Stimulated activated CD8-positive, alpha-beta memory T cell treated with anti-CD3 and anti-CD28 coated beads, Interleukin-7, amount 100 ng/mL, for 1 hour (primary cell): ENCODE measurements around the gene FCAMR.
"Not testable (repeated sequence)": the region's sequence is repeated elsewhere in the genome, so short reads cannot be mapped to it uniquely, and the experiment has no call there.

Experiments
- DNase-seq, 2 donors: peaks; one replicate each; pipeline ENCODE4 v3.0.0-alpha.2; 2020; ENCODE audit warnings: low read depth in 2 of 2

The FCAMR gene

DNA sequence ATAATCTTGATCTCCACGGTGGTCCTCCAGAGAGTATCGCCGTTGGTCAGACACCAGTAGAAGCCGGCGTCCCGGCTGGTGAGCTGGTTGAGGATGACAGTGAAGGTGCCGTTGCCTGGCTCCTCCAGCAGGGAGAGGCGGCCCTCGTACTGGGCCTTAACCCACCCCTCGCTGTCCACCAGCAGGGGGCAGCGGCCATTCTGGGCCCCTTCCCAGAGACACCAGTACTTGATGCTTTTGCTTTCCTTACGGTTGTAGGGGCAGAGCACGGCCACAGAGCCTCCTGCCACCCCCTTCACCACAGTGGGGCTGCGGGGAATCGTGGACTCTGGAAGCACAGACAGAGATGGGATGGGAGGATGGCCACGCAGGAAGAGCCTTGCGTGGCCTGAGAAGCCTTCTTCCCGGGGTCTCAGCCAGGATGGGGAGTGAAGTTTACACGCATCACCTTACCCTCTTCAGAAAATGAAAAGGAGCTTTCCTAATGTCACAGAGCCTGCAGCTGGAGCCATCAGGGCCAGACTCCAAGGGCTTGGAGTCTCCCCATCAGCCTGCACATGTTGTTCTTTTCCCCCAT is 34.7 kb downstream of the FCAMR start:
- DNase-seq, result no peak

DNA sequence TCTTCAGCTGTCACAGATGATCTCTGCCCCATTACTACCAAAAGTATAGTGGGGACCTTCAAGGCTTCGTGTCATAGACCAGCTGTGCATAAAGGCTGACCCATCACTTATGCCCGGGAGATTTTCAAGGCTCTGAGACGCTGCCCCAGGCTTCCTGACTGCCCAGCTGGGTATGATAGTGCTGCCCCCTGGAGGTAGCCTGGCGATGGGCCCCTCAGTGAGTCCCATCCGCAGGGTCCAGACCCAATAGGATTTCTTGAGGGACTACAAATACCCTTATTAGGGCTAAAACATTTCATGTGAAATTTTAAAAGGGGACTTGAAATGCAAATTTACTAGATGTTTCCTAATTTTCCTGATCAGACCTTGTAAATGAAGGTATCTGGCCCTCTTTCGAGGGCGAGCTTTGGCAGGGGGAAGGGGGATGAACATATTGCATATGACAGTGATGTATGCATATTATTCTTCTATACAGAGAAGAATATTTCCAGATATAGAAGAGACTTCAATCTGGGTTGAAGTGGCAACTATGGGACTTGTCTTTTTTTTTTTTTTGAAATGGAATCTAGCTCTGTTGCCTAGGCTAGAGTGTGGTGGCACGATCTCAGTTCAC is 36.8 kb downstream of the FCAMR start:
- DNase-seq, result peak in 1 of 2 donors; percentile 61

DNA sequence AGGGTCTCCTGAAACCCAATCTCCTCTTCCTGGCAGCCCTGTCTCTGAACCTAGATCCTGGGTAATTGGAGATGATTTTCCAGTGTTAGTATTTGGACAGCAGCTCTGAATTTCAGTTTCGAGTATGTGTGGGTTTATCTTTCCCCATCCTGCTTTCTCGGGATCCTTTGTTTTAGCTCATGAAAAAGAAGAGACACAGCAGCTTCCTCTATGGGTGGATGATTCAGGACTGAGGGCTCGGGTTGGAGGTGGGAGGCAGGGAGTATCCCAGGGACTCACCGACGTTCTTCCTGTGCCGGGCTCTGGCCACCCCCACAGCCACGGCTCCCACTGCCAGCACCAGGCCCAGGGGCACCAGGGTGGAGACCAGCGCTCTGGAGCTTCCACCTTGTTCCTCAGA is 38.1 kb downstream of the FCAMR start:
- DNase-seq, result no peak

DNA sequence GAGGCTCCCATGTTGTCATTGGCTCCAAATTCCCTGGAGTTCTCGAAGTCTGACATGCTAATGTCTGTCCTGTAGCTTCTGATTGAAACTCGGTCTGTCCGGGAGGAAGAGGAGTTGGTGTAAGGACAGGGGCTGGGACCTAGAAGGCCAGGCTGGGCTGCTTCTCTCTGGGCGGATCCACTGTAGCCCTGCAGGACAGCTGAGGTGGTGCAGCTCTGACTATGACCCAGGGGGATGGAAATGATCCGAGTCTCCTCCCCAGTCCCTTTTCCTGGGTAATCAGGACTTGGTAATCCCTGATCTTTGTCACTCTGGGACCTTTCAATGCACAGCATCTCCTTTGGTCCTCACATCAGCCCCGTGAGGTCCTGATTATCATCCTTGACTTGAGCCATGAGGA is 38.6 kb downstream of the FCAMR start:
- no peak for DNase-seq

DNA sequence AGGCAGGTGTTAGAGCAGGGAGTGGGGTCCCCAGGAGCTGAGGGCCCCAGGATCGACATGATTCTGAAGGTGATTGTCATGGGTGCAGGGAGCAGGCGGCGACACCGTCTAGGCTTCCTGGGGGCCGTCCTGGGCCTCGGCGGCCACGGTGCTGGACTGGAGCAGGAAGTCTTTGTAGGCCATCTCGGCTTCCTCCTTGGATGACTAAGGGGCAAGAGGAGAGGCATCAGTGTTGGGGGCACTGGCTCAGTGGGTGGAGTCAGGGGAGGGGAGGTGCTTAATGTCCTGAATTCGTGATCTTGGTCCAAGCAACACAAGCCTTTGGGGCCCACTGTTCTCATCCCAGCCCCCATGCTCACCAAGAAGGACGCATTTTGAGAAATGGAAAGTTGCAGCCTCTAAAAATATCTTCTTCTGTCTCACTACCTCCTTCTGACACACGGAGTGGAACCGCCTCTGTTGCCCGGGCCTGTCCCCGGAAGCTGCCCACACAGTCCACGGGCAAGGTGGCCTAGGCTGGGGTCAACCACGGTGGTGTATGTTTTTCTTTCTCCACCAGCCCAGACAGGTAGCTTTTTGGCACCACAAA is 40.0 kb downstream of the FCAMR start:
- DNase-seq, result no peak

DNA sequence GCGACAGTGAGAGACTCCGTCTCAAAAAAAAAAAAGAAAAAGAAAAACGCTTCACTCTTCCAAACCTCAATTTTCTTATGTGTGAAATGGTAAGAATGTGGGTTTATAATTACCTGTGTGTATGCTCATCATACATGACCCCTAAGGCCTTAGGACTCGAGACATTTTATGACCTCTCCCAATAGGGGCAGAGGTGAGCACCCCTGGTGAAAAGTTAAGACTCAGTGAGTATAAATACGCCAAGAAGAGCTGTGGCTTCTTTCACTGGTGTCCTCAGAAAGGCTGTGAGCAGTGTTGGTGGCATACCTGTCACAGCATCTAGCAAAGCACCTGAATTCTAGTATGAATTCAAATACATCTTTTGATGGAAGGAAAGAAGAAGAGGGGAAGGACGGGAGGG is 40.7 kb downstream of the FCAMR start:
- DNase-seq, result no peak

DNA sequence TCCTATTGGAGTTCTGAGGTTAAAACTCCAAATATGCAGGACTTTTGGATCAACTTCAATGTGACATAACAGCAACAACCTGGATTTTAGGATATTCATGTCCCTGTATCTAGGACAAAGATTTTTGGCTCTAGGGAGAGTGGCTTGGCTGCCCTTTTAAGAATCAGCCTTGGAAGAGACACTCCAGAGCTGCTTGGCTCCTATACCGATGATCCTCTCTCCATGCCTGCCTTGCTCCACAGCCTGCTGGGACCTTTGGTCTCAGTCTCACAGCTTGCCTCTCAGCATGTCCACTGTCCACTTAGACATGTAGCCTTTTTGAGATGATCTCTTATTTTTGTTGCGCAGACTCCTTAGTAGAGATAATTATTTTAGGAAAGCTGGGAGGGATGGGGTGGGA is 44.0 kb downstream of the FCAMR start:
- no peak for DNase-seq

DNA sequence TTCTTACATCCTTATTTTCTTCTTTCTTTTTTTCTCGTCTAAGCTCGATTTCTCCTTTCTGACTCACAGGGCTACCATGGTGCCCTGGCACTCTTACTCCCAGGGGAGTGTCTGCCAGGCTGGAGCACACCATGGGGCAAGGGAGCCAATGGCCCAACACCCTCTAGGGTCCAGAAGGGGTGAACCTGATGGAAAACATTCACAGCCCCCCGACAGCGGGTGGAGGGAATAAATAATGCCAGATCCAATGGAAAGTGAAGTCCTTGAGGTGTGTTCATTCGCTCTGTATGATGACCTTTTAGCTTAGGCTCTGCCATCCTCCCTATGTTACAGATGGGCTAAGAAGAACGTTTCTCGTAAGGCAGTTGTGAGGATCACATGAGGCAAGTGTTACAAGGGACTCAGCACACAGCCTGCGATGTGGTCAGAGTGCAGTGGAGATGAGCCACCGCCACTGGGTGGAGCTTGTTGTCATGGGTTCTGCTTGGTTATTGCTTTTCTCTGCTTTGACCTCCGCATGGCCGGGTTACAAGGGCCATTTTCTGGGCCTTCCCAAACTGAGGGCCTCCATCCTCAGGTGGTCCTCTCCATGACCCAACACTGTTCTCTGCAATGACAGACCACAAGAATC is 45.0 kb downstream of the FCAMR start:
- peak in 1 of 2 donors; percentile 52 for DNase-seq

DNA sequence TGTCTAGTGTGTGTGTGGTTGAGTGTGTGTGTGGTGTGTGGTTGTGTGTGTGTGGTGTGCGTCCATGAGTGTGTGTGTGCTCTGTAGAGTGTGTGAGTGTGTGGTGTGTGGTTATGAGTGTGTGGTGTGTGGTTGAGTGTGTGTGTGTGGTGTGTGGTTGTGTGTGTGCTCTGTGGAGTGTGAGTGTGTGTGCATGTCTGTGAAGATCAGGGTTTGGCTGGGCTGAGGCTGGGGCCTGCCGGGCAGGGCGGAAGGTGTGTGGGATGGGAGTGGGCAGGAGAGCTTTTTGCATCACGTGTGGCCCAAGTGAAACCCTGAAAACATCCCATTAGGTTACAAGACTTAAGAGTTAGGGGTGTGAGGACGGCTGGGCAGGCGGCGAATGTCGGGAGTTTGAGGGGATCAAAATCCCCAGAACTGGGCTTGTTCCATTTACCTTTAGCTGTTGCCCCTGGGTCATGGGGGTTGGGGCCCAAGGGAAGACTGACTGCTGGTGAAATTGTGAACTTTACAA is 45.6 kb downstream of the FCAMR start:
- DNase-seq, result no peak

DNA sequence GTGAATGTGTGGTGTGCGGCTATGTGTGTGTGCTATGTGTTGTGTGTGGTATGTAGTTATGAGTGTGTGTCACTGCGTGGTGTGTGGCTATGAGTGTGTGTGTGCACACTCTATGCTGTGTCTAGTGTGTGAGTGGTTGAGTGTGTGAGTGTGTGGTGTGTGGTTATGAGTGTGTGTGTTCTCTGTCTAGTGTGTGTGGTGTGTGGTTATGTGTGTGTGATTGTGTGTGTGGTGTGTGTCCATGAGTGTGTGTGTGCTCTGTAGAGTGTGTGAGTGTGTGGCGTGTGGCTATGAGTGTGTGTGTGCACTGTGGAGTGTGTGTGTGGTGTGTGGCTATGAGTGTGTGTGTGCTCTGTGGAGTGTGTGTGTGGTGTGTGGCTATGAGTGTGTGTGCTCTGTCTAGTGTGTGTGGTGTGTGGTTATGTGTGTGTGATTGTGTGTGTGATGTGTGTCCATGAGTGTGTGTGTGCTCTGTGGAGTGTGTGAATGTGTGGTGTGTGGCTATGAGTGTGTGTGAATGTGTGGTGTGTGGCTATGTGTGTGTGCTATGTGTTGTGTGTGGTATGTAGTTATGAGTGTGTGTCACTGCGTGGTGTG is 46.2 kb downstream of the FCAMR start:
- DNase-seq, result not testable (repeated sequence)

DNA sequence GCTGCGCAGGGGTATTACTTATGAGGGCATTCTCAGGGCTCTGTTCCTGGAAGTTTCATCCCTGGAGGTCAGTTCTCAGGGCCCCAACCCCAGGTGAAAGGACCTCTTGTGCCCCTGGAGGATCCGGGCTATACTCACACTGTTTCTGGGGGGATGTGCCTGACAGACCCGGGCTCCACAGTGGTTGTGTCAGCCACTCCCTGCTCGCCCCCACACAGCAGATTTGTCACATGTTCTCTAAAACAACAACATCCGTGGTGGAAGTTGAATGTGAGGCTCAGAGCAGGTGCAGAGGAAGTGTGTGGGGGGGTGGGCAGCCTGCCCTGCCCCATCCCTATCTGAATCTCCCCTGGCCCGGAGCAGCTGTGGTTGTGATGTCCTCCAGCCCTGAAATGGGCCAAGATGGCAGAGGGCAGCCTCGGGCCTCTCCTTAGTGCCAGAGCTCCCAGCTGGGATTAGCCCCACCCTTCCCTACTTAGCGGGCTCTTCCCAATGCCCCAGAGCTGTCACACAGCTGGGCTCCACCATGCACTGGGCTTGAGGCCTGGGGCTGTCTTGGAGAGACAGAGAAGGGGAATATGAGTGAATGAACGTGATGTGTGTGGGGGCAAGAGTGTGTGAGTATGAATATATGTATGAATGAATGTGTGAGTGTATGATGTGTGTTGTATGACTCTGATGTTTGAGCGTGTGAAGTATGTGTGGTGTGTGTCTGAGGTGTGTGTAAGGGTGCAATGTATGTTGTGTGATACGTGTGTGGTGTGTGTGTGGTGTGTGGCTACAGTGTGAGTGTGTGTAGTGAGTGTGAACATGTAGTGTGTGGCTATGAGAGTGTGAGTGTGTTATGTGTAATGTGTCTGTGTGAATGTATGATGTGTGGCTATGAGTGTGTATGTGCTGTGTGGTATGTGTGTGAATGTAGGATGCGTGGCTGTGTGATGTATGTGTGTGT is 47.0 kb downstream of the FCAMR start:
- peak; percentile 29 to 39 for DNase-seq

DNA sequence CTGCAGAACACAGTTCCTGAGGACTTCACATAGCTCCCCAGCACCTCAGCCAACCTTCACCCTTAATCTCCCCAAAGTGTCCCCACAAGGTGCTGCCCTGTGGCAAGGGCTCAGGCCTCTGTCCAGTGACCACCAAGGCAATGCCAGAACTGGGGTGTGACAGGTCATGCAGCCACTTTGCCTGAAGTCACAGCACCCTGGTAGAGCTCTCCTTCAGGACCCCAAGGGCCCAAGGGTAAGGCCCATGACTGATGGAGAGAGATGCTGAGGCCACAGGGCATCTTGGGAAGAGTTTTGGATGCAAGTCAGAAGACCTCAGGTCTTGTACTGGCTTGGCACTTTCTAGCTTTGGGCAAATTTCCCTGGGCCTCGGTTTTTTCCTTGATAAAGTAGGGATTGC is 47.7 kb downstream of the FCAMR start:
- DNase-seq, result no peak

DNA sequence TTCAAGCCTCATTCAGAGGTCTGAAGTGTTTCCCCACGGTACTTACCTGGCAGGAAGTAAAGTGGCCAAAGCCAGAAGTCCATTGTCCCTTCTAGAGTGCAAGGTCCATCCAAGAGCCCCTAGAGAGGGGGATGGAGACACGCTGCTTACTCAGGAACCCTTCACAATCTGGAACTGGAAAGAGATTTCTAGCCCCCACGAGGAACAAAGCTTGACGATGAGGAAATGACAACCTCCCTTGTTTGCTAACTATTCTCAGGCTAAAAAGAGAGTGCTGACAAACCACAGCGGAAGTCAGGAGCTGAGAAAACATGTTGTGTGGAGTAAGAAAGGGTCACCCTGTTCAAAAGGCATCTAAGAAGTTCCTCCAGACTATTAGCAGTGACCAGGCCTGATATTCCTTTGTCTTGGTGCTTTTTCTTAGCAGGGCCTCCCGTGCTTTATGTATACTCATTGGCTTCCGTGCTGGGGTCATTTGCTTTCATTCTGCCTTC is 48.4 kb downstream of the FCAMR start, which contains the start of gene FCMR:
FCMR (minus strand) TSS at position 170 of the 494 bp plus-strand sequence; CDS start at position 83, 87 bp downstream.
- no peak for DNase-seq

DNA sequence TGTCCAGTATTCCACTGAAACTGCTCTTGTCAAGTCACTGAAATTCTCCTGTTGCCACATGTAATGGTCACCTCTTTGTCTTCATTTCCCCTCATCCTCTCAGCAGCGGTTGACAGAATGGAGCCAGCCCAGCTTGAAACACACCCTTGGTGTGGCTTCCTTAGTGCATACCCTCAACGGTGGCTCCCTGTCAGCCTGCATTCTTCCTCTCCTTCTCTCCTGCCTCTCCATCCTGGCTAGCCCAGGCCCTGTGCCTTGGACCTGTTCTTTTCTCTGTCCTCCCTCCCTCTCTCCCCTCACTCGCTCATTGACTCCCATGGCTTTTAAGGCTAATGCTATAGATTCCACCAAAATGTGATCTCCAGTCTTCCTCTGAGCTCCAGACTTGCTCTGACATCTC is 52.2 kb downstream of the FCAMR start:
- no peak for DNase-seq

DNA sequence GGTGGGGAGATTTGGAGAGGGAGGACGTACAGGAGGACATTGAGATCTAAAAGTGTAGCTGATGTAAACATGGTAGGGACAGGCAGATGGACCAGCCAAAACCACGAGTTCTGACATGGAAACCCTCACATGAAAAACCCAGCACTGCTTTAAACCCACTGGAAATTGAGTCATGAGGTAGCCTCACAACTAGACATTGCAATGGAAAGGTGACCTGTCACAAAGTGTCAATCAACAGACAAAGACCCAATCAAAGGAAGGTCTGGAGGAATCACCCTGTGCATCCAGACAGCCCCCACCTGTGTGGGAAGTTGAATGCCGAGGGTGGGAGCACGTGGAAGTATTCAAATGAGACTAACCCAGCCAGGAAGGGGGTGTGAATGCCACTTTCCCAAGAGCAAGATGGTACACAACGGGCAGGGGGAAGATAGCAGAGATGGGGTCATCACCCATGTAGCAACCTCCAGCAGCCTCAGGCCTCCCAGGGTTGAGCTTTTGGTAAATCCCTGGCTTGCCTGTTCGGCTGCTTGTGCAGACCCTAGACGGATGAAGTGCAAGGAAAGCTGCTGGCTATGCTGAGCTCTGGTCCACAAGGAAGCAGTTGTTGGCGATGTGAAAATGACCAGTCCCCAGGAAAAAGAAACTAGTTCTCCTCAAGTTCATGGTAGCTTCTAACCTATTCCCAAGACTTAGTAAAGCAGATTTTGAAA is 54.1 kb downstream of the FCAMR start:
- DNase-seq, result no peak

DNA sequence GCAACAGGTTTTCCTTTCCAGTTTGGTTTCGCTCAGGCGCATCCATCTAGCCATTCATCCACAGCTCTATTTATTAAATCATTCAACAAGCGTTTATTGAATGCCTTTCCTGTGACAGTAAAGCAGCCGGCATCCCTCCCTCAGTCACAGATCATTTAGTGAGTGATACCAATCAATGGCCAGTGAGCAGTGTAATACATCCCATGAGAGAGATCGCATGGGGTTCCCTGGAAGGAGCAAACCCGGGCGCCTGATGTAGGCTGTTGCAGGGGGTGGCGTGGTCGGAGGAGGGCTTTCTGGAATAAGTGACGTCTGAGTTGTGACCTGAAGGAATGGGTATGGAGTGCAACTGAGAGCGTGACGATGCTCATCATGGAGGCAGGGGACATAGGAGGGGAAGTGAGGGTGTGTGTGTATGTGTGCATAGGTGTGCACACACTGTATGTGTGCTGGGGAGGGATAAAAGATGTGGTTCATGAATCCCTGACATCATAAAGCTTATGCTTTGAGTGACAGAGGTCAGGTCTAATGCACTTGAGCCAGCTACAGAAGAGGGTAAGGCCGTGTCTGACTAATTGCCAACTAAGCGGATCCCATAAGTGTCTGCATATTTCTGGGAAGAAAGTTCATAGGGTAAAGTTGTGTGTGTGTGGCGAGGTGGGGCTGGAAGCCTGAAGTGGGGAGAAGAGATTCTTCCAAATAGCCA is 55.1 kb downstream of the FCAMR start:
- DNase-seq, result no peak

DNA sequence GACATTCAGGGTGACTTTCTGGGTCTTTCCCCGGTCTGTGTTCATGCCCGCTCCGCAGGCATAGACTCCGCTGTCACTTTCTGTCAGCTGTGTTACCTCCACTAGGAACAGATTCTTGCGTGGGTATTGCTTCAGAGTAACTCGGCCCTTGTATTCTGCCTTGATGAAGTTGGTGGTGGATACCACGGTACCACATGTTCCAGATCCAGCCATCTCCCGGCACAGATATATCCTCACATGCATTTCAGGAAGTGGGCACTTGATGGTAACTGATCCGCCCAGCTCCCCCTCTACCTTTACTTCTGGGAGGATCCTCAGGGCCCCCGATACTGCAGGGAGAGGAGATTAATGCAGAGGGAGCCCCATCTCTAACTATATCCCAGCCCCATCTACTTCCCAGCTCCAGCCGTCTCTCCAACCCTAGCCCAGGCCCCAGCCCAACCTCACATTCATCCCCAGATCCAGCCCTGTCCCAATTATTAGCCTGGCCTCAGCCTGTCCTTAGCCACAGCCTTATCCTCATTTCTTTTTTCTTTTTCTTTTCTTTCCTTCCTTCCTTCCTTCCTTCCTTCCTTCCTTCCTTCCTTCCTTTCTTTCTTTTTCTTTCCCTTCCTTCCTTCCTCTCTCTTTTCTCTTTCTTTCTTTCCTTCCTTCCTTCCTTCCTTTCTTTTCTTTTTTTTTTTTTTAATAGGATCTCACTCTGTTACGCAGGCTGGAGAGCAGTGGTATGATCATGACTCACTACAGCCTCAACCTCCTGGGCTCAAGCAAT is 56.3 kb downstream of the FCAMR start:
- DNase-seq, result no peak

DNA sequence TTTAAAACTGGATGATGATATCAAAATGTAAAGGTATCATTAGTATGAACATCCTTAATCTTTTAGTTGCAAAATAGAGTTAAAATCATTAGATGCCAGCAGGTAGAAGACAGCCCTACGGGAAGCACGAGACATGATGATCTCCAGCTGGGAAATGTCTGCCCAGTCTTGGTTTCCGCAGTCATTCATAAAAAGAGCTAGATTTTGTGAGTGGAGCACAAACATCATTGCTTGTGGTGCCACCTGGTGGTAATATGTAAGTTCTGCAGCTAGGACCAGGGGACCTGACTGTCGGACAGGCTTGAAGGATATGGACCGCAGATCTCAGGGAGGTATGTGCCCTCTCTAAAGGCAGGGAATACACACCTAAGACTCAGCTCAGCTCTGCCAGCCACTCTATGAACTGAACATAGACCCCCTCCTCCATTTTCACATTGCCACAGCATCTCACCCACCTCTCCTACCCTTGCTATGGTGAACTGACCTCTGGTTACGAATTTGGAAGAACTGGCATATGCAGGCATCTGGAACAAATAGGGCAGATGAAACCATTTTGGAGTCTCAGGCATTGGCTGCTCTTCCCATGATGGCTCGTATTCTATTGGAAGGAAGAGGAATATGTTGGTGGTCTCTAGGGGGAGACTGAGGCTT is 57.7 kb downstream of the FCAMR start:
- no peak for DNase-seq
